ENCODE results near the gene PQBP1.

The PQBP1 gene

DNA sequence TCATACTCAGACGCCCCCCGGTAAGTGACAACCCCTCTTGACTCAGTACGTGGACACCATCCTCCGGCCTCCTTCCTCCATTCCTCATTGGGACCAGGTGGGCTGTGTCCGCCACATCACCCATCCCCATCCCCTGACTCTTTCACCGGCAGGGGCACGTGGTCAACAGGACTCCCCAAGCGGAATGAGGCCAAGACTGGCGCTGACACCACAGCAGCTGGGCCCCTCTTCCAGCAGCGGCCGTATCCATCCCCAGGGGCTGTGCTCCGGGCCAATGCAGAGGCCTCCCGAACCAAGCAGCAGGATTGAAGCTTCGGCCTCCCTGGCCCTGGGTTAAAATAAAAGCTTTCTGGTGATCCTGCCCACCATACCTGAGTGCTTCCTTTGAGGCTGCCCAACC, 5.0 kb downstream of the PQBP1 start:
- no peak for DNase-seq

DNA sequence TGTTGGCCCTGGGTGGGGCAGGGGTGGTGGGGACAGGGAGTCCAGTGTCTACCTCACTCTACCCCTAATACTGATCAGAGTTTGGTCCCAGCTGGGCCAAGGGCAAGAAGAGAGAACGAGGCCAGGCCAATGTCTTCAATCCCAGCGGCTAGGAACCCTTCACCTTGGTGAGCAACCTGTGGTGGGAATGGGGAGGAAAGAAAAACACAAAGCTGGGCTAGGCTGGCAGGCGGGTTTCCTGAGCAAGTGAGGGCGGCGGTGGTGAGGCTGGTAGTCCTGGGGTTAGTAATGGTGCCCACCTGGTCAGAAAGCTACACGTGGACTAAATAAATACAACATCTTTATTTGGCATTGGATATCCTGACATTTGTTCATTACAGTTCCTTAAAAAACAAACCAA, 5.6 kb downstream of the PQBP1 start:
- DNase-seq: no peak

- no peak for DNase-seq
Measured at GRCh38 chrX:48904180-48904579, 6.5 kb downstream of the PQBP1 start.

DNA sequence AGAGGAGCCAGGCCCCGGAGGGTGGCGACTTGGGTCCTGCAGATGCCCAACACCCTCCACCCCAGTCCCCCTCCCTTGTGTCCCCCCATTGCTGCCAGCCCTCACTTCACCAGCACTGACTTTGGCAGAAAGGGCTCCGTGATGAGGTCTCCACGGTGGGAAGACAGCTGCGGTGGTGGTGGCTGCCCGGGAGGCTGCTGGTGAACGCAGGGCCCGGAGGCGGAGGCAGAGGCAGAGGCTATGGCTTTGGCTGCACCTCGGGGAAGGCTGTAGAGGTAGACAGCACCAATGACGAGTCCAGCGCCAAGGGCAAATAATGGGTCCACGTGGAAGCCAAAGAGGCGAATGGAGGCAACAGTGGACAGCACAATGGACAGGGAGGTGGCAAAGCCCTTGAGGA, 6.9 kb downstream of the PQBP1 start:
- no peak for DNase-seq

GRCh38 chrX:48905090-48905790, 7.5 kb downstream of the PQBP1 start:
- DNase-seq: no peak

DNA sequence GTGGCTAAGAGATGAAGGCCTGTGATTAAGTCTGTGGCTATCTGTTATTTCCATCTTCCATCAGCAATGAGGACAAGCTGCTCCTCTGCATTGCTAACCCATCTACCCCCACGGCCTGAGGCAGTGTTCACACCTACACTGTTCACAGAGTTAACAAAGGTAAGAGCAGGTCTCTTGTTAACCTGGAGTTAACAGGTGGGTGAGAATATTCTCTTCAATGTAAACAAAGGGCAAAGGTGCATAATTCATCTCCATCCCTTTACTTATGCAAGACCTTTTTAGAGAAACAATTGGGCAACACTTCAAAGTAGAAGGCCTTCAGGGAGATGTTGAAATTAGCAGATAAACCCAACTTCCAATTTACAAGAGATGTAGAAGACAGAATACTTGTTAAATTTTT, 10.9 kb downstream of the PQBP1 start:
- DNase-seq: no peak

GRCh38 chrX:48909703-48910294, 12.1 kb downstream of the PQBP1 start:
- DNase-seq: no peak

- DNase-seq: no peak
Measured at GRCh38 chrX:48910926-48911411, 13.2 kb downstream of the PQBP1 start.

DNA sequence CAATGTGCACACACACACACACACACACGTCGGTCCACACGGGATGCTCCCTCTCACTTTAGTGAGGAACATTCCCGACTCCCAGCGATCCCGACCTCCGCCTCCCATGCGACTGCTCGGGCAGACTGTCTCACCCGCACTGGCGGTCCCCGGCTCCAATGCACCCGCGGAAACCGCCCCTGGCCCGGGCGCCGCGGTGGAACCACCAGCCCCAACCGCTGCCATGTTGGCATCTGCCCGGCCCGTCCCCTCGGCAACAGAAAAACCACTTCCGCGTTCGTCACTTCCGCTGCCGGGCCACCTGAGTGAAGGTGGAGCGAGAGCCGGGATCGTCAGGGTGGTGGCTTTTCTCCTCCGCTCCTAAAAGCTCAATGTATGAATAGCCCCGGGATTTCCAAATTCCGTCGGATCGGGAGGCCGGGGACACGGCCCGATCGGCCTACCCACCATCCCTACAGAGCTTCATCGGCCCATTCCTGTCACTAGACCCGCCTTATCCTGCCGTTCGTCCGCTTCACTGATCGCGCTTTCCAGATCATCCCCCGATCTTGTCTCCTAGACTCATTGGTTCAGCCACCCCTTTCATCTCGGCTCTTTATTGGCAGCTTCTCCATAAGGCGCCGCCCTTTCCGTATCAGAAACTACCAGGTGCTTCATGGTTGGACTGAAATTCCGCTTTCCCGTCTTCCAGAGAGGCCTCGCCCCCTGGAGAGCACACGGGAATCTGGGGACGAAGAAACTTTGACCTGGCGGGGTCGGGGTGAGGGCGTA, 13.9 kb downstream of the PQBP1 start, which contains the start of gene SLC35A2:
SLC35A2 (minus strand) TSS at position 235 of the 771 bp plus-strand sequence; CDS start at position 225, 10 bp downstream.
- peak; percentile 70 for DNase-seq

- DNase-seq: no peak
Measured at GRCh38 chrX:48913605-48914366, 16.1 kb downstream of the PQBP1 start.

DNA sequence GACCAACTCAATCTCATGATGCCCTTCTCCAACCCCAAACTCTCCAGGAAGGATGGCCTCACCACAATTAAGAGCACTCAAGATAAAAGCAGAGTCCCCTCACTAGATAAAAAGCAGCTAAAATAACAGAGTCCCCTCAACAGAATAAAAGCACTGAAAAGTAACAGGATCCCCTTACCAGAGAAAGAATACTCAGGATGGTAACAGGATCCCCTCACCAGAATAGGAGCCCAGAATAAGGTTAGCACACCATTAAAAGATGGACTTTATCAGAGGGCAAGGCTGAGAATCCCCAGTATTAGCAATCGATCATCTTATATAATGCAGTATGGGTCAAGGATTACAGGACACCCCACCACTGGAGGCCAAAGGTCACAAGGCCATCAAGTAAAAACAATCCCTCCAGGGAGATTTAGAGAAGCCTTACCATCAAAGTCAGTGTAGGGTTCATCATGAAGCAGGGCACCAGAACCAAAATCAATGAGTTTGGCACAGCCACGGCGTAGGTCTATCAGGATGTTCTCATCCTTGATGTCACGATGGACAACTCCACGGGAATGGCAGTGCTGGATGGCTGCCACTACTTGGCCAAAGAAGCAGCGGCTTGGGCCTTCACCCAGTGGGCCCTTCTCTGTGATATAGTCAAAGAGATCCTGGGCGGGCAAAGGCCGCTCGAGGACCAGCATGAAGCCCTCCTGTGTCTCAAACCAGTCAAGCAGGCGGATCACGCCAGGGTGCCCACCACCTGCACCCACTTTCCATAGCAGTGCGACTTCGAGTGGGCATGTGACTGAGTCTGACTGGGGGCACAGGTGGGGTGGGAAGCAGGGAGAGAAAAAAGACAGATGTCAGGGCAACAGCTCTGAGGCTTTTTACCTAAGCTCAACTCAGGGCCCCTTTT, 17.1 kb downstream of the PQBP1 start:
- no peak for DNase-seq

DNA sequence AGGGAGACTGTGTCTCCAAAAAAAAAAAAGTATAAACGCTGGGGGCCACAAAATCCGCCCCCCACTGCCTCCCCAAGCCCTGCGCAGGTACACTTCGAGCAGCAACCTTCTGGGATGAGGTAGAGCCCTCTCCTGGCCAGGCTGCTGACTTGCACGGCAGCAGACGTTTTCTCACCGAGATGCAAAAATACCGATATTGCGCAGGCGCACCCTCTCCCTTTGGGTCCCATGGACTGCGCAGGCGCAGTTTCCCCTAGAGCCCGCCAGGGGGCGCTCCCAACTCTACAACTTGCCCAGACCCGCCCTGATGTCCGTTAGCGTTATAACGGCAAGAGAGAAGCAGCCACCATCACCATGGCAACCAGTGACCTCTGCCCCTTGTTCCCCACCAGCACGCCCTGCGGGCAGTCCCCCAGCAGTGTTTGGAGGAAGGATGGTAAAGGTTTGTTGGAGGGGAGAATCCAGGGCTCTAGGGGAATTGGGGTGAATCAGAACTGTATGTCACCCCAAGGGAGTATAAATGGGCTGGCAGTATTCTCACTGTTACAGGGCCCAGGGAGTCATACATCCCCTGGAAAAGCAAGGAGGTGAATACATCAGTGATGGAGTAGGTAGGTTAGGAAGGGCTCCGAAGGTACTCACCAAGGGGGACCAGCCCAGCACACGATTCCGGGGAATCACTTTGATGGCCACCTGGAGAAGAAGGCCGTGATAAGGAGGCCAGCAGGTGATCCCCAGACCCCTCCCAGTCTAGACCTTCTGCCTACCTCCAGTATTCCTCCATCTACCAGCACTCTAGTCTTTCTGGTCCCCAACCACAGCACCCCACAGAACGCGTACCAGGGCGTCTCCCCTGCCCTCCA, 19.6 kb downstream of the PQBP1 start:
- peak; percentile 79 for DNase-seq

DNA sequence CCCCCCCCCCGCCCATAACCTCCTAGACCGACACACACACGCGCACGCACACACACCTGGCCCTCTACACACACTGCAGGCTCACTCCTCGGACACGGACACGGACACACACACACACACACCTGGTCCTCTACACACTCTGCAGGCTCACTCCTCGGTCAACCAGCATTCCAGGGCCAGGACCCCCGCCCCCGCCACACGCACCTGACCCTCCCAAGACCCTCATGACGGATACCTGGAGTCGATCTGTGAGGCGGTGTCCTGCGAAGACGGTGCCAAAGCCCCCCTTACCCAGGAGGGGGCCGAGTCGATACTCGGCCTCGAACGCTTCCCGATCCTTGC, 20.5 kb downstream of the PQBP1 start:
- DNase-seq: no peak

GRCh38 chrX:48918643-48919340, 21.1 kb downstream of the PQBP1 start, which contains the start of gene PIM2:
Gene PIM2, minus strand, starts transcription at chrX:48919024. Its CDS starts 190 bp downstream, at chrX:48918834.
- DNase-seq: peak; percentile 88

DNA sequence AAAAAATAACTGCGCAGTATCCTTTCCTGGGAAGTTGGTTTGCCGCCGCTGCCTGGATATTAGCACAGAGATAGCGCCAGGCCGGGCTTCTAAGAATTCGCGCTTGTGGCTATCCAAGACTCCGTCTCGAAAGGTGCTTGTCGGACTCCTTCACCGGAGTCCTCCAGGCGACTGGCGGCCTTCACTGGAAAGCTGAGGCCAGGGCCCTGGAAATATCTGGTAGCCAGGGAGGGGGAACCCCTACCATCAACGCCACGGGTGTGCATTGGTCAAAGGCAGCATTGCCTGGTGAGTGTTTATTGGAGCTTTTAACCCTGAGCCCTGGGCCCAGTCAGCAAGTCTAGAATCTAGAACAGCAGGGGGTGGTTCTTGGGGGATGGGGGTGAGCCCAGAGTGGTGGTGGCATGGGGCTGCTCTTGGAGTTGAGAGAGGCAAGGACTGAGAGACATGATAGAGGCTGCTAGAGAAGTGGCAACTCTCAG, 21.7 kb downstream of the PQBP1 start:
- no peak for DNase-seq

GRCh38 chrX:48919947-48920717, 22.4 kb downstream of the PQBP1 start:
- no peak for DNase-seq

GRCh38 chrX:48920718-48921104, 23.0 kb downstream of the PQBP1 start:
- DNase-seq: no peak

DNA sequence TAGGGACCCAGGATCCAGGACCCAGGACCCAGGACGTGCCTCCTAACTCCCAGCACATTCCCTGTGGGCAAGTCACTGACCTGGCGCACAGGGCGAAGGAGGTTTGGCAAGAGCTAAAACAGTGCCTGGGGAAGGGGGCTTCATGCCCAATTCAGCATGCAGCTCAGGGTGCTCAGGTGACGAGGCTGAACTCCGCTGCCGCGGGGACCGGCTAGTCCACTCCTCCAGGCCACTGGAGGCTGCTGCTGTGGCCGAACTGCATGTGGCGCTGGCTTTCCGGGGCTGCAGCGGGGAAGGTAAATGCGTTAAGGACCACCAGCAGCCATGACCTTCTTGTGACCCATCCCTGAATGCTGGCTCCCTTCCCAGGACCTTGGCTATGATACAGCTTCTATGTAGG, 26.0 kb downstream of the PQBP1 start:
- DNase-seq: no peak

DNA sequence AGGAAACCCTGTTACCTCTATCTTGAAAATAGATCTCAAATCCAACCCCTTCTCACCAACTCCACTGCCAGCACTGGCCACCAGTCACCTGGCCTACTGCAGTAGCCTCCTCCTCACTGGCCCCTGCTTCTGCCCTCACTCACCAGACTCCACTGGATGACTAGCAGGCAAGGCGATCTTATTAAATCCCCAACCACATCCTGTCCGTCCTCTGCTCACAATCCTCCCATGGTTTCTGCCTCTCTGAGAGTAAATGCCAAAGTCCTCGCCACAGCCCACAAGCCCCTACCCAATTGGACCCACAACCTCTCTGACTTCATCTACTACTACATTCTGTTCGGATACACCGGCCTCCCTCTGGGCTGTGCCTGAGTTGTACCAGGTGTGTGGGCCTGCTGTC, 26.5 kb downstream of the PQBP1 start:
- no peak for DNase-seq

Measured in NCI-H2081 treated with DMSO at 0.1 percent for 48 hours (cell line).